H7 (cell line): ENCODE results near the gene SESTD1. TPM values are rescaled to one million over a fixed set of nuclear protein-coding genes. Genes with fewer than 3 reads are reported as not detected.

Experiments
- total RNA-seq: library from RNA; depleted of rRNA; stranded (reverse); fragments of >200 nt; shearing (Covaris generic); gene quantifications from 2 replicates; pipeline ENCODE4 v1.2.3, GENCODE V29; 2014; rRNA removed

The SESTD1 gene
- total RNA-seq, 1 experiment from 2014 or later, result 17.7 TPM

Other genes starting within 250 kb of the SESTD1 start
- gene CCDC141, start 214.7 kb downstream of the SESTD1 start, total RNA-seq, result 0.37 and 1.2 TPM in 2 replicates